Activated T-cell treated with anti-CD3 and anti-CD28 coated beads for 4 hours (primary cell): ENCODE results near the gene POLA2.
"Not testable (repeated sequence)": the region's sequence is repeated elsewhere in the genome, so short reads cannot be mapped to it uniquely, and the experiment has no call there.

Experiments used
- DNase-seq: peaks from one replicate; pipeline ENCODE4 v3.0.0-alpha.2; 2020

Gene POLA2, protein sequence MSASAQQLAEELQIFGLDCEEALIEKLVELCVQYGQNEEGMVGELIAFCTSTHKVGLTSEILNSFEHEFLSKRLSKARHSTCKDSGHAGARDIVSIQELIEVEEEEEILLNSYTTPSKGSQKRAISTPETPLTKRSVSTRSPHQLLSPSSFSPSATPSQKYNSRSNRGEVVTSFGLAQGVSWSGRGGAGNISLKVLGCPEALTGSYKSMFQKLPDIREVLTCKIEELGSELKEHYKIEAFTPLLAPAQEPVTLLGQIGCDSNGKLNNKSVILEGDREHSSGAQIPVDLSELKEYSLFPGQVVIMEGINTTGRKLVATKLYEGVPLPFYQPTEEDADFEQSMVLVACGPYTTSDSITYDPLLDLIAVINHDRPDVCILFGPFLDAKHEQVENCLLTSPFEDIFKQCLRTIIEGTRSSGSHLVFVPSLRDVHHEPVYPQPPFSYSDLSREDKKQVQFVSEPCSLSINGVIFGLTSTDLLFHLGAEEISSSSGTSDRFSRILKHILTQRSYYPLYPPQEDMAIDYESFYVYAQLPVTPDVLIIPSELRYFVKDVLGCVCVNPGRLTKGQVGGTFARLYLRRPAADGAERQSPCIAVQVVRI

DNA sequence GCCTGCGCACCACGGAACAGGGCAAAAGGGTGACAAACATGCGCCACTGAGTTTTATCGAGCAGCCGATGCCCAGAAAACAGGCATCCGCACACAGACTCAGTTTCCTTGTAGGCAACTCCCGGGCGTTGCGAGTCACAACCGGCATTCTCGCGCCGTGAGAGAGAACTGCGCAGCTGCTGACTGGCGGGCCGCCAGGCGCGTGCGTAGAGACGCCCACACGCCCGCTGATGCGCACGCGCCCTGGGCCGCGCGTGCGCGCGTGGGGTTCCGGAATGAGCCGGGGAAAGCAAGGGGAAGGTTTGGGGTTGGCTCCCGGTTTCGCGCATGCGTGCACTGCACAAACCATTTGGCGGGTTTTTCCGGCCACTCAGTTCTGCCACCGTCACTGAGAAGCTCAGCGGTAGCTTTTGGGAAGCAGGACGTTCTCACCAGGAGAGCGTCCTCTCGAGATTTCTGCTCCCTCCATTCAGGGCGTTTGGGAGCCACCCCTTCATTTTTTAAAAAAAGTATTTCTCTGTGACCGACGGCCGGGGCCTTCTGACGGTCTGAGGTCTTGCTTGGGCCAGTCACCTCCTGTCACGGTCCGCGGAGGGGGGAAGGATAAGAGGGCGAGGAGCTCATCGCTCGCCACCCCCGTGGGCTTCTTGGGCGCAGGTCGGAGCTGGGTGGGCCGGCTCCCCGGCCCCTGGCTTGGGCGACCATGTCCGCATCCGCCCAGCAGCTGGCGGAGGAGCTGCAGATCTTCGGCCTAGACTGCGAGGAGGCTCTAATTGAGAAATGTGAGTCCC is at the start of gene POLA2:
Gene POLA2, plus strand, starts transcription at position 372 of the 790 bp plus-strand sequence. Its CDS starts 331 bp downstream, at position 703.
- DNase-seq = peak; percentile 92

DNA sequence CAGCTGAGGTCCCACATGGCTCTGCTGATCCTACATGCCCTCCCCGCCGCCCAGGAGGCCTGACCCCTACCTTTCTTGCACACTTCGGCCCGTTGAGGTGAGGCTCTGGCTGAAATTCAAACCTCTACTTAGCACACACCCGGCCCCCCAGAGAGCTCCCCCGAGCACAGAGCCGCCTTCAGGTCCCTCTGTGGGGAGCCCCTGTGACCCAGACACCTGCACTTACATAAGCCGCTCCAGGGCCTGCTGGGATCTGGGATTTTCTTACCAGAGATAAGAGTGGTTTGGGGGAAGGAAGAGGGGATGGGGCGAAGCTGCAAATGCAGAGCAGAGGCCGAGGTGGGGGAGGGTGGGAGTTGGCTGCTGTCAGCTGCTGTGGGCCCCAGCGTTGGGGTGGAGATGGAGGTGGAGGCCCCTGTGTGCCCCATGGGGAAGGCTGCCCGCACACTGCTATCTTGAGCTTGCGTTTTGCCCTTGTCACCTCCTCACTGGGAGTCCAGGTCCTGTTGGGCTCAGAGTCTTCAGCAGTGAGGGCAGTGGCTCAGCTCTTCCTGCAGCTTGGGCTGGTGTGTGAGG is 49.4 kb upstream of the POLA2 start:
- no peak for DNase-seq

DNA sequence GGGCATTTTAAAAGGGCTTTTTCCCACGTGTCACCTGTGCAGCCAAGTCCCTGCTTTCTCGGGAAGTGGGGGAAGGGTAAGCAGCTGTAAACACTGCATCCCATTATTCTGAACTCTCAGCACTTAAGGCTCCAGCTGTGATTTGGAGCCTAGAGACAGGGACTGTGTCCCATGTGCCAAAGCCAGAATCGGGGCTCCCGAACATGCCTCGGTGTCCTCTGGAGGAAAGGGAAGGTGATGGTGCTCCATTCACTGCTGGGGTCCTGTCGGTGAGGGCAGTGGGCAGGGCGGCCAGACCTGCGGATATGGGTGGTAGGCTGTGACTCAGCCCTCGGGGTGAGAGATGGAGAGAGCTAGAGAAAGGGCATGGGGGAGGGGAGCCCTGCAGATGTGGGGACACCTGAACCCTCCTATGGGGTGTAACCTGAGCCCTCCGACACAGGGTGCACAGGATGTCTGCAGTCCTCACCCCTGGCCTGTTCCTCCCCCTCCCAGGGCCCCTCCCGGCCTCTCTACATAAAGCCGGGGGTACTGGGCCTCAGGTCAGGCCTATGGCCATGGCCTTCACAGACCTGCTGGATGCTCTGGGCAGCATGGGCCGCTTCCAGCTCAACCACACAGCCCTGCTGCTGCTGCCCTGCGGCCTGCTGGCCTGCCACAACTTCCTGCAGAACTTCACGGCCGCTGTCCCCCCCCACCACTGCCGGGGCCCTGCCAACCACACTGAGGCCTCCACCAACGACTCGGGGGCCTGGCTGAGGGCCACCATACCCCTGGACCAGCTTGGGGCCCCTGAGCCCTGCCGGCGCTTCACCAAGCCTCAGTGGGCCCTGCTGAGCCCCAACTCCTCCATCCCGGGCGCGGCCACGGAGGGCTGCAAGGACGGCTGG is 48.2 kb upstream of the POLA2 start:
- no peak for DNase-seq

DNA sequence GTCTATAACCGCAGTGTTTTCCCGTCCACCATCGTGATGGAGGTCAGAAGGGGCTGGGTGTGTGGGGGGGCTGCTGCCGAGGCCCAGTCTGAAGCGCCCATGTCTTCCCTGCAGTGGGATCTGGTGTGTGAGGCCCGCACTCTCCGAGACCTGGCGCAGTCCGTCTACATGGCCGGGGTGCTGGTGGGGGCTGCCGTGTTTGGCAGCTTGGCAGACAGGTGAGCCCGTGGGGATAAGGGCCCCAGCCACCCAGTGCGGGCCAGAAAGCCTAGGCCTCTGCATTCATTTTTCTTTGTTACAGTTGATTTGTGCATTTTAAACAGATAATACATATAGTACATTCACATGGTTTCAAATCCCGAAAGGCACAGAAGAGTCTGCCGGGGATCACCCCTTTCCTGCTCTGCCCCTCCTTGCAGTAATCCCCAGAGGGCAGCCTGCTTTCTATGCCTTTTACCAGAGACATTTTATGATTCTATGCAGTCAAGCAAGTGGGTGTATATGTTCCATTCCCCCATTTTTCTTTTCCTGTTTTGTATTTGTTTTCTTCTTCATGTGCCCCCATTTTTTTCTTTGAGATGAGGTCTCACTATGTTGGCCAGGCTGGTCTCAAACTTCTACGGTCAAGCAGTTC is 47.4 kb upstream of the POLA2 start:
- no peak for DNase-seq

DNA sequence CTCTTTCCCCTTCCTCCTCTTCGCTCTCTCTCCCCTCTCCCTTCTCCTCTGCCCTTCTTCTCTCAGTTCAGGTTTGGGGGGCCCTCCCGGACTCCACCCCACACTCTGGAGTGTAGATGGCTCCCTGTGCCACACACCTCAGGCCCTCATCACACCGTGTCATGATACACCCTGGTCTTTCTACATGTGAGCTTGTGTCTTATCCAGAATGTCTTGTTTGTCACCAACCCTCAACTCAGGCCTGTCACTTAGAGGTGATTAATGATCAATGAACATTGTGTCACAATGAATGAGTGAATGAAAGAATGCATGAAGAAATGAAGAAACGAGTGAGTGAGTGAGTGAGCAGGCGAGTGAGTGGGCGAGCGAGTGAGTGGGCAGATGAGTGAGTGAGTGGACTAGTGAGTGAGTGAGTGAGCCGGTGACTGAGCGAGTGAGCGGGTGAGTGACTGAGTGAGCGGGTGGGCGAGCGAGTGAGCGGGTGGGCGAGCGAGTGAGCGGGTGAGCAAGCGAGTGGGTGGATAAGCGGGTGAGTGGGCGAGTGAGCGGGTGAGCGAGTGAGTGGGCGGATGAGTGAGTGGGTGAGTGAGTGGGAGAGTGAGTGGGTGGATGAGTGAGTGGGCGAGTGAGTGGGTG is 46.2 kb upstream of the POLA2 start:
- peak; percentile 44 for DNase-seq

DNA sequence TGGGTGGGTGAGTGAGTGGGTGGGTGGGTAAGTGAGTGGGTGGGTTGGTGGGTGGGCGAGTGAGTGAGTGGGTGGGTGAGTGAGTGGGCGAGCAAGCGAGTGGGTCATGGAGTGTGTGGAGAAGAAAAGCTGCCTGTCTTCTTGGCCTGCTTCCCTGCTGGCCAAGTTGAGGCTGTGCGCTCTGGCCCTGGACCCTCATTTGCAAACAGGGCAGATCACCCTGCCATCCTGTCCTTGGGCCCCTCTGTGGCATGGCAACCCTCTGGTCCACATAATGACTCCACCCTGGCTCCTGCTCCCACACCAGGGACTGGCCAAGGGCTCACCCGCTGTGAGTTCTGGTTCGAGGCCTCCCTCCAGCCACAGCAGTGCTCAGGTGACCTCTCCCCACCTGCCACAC is 44.9 kb upstream of the POLA2 start:
- no peak for DNase-seq

DNA sequence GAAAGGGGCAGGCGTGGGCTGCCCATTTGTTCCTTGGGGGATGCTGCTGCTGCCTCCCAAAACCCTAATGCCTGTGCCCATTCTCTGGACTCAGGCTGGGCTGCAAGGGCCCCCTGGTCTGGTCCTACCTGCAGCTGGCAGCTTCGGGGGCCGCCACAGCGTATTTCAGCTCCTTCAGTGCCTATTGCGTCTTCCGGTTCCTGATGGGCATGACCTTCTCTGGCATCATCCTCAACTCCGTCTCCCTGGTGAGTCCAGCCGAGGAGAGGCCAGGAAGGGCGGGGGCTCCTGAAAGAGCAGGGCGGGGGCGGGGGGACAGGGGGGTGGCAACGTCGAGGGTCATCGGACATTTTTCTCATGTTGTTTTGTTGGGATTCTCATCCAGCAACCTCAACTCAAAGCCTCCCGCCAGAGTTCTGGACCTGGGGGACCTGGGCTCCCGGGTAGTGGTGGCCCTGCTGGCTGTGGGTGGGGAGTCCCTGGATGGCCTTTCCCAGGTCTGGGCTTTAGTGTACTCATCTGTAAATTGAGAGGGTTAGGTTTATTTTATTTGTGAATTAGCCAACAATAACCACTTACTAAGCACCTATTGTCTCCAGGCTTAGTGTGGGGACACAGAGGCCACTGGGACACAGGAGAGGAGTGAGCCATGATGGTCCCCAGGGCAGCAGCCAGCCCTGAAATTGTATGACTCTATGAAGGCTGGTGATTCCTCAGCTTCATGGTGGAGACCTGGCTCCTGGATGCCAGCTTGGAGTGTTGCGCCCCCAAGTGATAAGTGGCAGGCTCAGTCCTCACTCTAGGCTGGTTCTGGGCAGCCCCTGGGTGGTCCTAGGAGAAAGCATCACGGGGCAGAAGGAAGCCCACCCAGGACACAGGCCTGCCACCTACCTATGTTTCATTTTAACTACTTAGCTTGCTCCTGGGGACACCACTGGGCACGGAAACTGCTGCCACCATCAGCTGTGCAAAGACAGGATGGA is 44.0 kb upstream of the POLA2 start:
- DNase-seq = no peak

DNA sequence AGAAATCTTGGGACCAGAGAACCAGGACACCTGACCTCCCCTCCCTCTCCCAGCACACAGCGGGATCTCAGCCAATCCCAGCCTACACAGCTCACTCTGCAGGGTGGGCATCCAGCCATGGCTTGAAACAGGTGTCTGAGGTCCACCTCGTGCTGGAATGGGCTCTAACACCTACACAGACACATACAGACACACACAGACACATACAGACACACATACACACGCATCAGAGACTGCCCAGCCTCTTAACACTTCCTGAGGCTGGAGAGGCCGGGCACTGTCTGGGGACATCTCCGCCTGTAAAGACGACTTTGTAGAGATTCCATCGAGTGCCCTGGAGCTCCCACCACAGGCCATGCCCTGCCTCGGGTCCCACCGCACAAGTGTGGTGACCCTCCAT is 43.3 kb upstream of the POLA2 start:
- DNase-seq = no peak

DNA sequence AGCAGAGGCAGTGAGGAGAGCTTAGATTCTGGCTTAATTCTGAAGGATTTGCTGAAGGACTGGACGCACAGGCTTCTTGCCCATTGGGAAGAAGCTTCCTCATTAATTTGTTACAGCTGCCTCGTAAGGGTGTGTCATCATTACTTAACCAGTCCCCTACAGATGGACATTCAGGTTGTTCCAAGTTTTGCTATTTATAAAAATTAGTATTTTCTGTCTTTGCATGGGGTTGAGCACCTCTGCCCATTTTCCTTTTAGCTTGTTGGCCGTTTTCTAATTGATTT is 41.9 kb upstream of the POLA2 start:
- no peak for DNase-seq

DNA sequence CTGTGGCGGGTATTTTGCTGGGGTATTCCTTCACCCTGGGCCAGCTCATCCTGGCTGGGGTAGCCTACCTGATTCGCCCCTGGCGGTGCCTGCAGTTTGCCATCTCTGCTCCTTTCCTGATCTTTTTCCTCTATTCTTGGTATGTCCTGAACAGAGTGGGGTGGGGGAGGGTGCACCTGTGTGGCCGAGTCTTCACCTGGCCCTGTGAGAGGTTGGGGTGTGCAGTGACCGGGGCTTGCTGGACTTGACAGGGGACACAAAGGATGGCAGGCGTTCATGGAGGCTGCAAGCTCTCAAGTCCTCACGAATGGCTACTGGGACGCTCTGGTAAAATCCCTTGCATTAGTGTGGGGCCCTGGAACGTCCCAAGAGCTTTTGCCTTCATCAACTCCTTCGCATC is 40.7 kb upstream of the POLA2 start:
- DNase-seq = no peak

DNA sequence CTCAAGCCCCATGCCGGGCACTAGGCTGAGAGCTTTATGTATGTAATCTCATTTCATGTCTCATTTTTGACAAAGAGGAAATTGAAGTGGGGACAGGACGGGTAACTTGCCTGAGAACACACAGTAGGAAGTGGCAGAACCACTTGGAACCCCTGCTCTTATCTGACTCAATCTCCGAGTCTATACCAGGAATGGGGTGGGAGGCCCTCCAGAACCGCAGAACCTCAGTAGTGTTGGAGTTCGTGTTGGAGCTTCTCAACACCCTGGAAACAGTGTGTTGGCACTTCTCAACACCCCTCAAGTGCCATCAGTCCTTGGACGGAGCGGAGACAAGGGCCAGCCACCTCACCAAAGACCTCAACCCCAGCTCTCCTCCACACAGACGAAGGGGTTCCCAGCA is 38.8 kb upstream of the POLA2 start:
- no peak for DNase-seq

DNA sequence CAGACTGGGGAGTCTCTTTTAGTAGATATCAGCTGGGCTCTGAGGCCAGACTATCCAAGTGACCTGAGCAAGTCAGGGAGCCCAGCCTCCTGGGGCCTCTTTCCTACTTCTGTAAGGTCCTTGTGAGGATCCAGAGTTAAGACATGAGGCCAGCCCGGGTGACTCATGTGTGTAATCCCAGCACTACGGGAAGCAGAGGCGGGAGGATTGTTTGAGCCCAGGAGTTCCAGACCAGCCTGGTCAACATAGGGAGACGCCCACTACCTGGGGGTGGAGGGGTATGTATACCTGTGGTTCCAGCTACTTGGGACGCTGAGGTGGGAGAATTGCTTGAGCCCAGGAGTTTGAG is 36.9 kb upstream of the POLA2 start:
- DNase-seq = no peak

DNA sequence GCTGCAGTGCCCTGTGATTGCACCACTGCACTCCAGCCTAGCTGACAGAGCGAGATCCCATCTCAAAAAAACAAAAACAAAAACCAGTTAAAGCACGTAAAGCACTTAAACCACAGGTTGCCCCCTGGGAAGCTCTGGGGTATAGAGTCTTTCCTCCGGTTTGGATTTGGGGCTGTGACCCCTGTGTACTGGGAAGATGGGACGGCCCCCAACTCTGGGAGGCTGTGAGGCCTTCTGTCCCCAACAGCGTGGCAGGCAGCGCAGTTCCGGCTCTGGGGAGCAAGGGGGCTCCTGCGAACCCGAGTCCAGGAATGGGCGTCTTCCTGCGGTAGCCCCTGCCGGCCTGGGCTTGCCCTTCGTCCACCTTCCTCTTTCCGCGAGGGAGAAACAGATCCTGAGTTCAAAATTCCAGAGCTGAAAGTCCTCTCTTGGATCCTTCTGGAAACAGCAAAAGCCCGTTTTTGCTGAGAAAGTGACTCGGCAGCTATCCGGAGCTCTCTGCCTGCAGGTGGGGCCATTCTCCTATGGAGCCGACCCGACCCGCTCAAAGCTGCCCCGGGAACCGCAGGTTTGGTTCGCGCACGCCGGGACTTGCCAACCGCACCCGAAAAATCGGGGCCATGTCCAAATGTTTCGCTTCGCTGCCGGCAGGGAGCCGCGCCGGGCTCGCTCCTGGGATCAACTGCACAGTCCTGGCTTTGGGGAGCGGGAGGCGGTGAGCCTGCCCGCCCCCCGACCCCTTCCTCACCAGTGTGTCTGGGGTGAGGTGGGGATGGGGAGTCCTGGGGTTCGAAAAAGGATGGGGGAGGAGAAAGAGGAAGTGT is 36.3 kb upstream of the POLA2 start:
- peak; percentile 37 for DNase-seq

DNA sequence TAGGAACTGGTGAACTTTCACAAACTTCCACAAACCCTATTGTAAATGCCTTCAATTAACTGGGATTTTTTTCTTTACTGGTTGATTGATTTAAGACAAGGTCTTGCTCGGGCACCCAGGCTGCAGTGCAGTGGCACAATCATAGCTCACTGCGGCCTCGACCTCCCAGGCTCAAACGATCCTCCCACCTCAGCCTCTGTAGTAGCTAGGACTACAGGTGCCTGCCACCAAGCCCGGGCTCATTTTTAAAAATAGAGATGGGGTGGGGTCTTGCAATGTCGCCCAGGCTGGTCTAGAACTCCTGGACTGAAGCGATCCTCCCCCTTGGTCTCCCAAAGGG is 35.7 kb upstream of the POLA2 start:
- no peak for DNase-seq

DNA sequence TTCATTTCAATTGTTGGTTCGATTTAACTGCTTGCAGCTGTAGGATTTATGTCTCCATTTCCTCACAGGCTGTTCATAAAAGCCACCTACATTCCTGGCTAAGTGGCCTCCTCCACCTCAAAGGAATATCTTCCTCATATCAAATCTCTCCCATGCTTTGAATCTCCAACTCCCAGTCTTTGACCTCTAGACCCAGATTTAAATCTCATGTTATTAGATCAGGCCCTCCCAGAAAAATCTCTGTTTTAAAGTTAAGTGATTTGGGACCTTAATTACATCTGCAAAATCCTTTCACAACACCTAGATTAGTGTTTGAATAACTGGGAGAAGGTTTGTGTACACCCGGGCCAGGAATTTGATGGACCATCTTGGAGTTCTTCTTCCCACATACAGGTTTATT is 33.9 kb upstream of the POLA2 start:
- DNase-seq = no peak

DNA sequence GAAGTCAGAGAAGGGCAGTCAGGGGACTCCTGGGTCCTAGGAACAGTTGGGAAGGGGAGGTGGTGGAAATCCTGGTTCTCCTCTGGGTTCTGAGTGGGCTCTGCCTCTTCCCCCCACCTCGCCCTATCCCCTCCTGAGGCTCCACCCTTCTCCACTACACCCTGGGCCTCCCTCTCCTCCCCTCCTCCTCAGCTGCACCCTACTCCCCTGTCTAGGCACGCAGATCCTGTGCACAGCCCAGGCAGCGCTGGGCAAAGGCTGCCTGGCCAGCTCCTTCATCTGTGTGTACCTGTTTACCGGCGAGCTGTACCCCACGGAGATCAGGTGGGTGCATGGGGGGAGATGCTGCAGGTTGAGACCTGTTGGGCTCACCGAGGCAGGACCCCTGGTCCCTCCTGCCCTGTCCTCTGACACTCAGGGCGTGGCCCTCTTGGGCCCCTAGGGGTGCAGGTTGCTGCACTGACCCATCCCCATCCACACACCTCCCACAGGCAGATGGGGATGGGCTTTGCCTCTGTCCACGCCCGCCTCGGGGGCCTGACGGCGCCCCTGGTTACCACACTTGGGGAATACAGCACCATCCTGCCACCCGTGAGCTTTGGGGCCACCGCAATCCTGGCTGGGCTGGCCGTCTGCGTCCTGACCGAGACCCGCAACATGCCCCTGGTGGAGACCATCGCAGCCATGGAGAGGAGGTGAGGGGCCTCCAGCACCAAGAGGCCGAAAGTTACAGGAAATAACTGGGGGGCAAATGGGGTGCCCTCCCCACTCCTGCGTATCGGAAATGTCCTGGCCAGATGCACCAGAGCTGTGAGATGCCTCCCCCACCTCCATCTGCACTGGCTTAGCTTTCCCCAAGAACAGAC is 25.3 kb upstream of the POLA2 start:
- DNase-seq = no peak

DNA sequence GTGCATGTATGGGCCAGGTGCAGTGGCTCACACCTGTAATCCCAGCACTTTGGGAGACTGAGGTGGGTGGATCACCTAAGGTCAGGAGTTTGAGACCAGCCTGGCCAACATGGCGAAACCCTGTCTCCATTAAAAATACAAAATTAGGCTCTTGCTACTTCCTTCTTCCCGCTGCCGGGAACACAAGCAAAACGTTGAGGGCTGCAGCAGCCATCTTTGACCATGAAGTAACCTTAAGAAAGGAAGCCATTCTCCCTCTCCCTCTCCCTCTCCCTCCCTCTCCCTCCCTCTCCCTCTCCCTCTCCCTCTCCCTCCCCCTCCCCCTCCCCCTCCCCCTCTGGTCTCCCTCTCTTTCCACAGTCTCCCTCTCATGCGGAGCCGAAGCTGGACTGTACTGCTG is 23.5 kb upstream of the POLA2 start:
- DNase-seq = not testable (repeated sequence)

DNA sequence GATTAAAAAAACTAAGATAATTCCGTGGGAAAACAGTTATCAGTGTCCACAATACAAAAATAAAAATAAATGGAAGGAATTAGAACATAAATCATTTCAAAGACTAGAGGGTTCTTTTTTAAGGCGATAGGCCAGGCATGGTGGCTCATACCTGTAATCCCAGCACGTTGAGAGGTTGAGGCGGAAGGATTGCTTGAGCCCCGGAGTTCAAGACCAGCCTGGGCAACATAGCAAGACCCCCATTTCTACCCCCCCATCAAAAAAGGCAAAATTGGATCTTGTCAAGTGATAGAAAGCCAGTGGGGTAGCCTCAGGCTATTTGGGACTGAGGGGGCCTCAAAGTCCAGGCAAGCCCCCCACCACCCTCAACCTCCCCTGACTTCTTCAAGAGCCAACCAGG is 20.6 kb upstream of the POLA2 start:
- DNase-seq = no peak

DNA sequence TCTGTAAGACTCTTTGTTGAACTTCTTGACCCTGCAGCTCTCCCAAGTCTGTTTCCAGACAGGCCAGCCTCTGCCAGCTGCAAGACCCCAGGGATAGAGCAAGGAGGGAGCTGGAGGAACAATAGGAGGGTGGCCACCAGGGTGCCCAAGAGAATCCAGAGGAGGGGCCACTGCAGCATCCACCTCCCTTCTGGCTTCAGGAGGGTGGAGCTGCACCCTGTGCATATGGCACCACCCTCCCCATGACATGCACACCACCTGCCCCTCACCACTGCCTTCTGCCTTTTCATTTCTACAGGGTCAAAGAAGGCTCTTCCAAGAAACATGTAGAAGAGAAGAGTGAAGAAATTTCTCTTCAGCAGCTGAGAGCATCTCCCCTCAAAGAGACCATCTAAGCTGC is 20.1 kb upstream of the POLA2 start:
- no peak for DNase-seq
